GM23248 (cell line): ENCODE measurements around the gene TSNAX.

Experiments used
- EZH2 ChIP-seq: fragments of 200-600 bp; sonication (generic); IDR thresholded peaks from 2 replicates; pipeline ENCODE4 v1.6.1; 2018; ENCODE audit warnings: antibody characterized with exemption, mild to moderate bottlenecking; ENCODE audit not compliant: insufficient read depth, poor library complexity, severe bottlenecking
- EZH2phosphoT487 ChIP-seq: fragments of 200-600 bp; sonication (generic); IDR thresholded peaks from 2 replicates; pipeline ENCODE4 v1.6.1; 2018; ENCODE audit warnings: antibody characterized with exemption, moderate library complexity, mild to moderate bottlenecking, low read depth; ENCODE audit not compliant: insufficient read depth

DNA sequence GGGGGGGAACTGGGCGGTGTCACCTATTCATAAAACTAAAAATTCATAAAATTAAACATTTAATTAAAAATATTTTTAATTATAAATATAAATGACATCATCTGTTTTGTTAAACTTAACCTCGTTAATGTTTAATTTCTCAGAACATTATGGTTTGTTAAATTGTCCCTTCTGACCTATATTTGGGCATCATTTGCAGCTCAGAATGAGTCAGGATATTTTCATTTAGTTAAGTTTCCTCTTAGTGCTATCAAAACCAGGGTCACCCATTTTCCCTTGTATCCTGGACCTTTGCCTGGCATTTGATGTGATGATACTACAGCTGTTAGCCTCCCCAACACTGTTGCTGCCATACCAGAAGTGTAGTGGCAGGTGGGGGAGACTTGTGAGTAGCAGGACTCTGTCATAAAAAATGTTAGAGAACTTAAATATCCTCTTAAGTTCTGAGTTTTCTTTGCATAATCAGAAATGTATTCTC lies 30.3 kb downstream of the TSNAX start:
- no peak for TF ChIP-seq EZH2
- no peak for TF ChIP-seq EZH2phosphoT487
